Neural cell (in vitro differentiated cells): ENCODE measurements around the gene MYO9B. TPM values are rescaled to one million over a fixed set of nuclear protein-coding genes. Genes with fewer than 3 reads are reported as not detected.
A peak's percentile ranks its signal among the peaks of the same experiment; 100 is the strongest.

ENCODE experiments used
- H2AFZ ChIP-seq: fragments of 200-600, 300-800 bp; sonication (generic), shearing (Covaris generic); 2 replicates; pipeline ENCODE4 v1.6.0; 2014; ENCODE audit warnings: low read depth, mild to moderate bottlenecking, antibody characterized with exemption, low read length, moderate library complexity
- H3F3A ChIP-seq: fragments of 200-600 bp; shearing (Covaris generic); 2 replicates; pipeline ENCODE4 v1.6.1; 2016; ENCODE audit warnings: mild to moderate bottlenecking, moderate library complexity, mixed read lengths, antibody characterized with exemption, low read length; ENCODE audit not compliant: insufficient read depth, poor library complexity, severe bottlenecking
- H3K27ac ChIP-seq: fragments of 200-600, 300-800 bp; sonication (generic), shearing (Covaris generic); 2 replicates; pipeline ENCODE4 v1.5.1; 2014; ENCODE audit warnings: mild to moderate bottlenecking, low read length, moderate library complexity
- H3K27me3 ChIP-seq: fragments of 300-800, 200-600 bp; sonication (generic), shearing (Covaris generic); 2 replicates; pipeline ENCODE4 v1.6.0; 2014; ENCODE audit warnings: mild to moderate bottlenecking, low read depth, low read length, moderate library complexity; ENCODE audit not compliant: insufficient read depth
- H3K36me3 ChIP-seq: fragments of 300-800, 200-600 bp; sonication (generic), shearing (Covaris generic); 2 replicates; pipeline ENCODE4 v1.5.1; 2014; ENCODE audit warnings: mild to moderate bottlenecking, antibody characterized with exemption, low read length, moderate library complexity; ENCODE audit not compliant: insufficient read depth
- H3K4me2 ChIP-seq: fragments of 300-800, 200-600 bp; sonication (generic), shearing (Covaris generic); 2 replicates; pipeline ENCODE4 v1.6.0; 2014; ENCODE audit warnings: mild to moderate bottlenecking, low read length
- H3K4me3 ChIP-seq: fragments of 300-800, 200-600 bp; sonication (generic), shearing (Covaris generic); 2 replicates; pipeline ENCODE4 v1.5.1; 2014; ENCODE audit warnings: mild to moderate bottlenecking, low read length, moderate library complexity
- H3K79me2 ChIP-seq: fragments of 200-600 bp; shearing (Covaris generic); replicated peaks from 2 replicates; pipeline ENCODE4 v1.6.0; 2014; ENCODE audit warnings: mild to moderate bottlenecking, low read length, moderate library complexity; ENCODE audit not compliant: insufficient read depth
- H3K9ac ChIP-seq: fragments of 300-800, 200-600 bp; sonication (generic), shearing (Covaris generic); 2 replicates; pipeline ENCODE4 v1.6.1; 2016; ENCODE audit warnings: mild to moderate bottlenecking, low read length, mixed read lengths
- H3K9me2 ChIP-seq: fragments of 200-600 bp; shearing (Covaris generic); 2 replicates; pipeline ENCODE4 v1.6.1; 2016; ENCODE audit warnings: mild to moderate bottlenecking, low read length, mixed read lengths; ENCODE audit not compliant: insufficient read depth
- H3K9me3 ChIP-seq: fragments of 200-600, 300-800 bp; sonication (generic), shearing (Covaris generic); 2 replicates; pipeline ENCODE4 v1.6.1; 2016; ENCODE audit warnings: mild to moderate bottlenecking, mixed run types, low read length, moderate library complexity, mixed read lengths
- H4K20me1 ChIP-seq: fragments of 200-600 bp; shearing (Covaris generic); 2 replicates; pipeline ENCODE4 v1.6.1; 2016; ENCODE audit warnings: mild to moderate bottlenecking, mixed run types; ENCODE audit not compliant: insufficient read depth
- CTCF ChIP-seq: fragments of 450-650 bp; IDR thresholded peaks from 2 replicates; pipeline ENCODE4 v1.5.1; 2014; ENCODE audit warnings: antibody characterized with exemption, mild to moderate bottlenecking, moderate library complexity; ENCODE audit not compliant: poor library complexity, severe bottlenecking
- EP300 ChIP-seq: fragments of 450-650 bp; conservative IDR thresholded peaks from 2 replicates; pipeline ENCODE4 v1.6.1; 2014; ENCODE audit warnings: antibody characterized with exemption, mild to moderate bottlenecking, moderate library complexity; ENCODE audit not compliant: poor library complexity, severe bottlenecking
- EZH2 ChIP-seq: fragments of 200-600, 300-800 bp; shearing (Covaris generic), sonication (generic); IDR thresholded peaks from 2 replicates; pipeline ENCODE4 v1.6.1; 2014; ENCODE audit warnings: antibody characterized with exemption, low read length, borderline replicate concordance, mild to moderate bottlenecking; ENCODE audit not compliant: insufficient read depth, poor library complexity, severe bottlenecking
- MXI1 ChIP-seq: fragments of 450-650 bp; conservative IDR thresholded peaks from 2 replicates; pipeline ENCODE4 v1.6.1; 2014; ENCODE audit warnings: antibody characterized with exemption, mild to moderate bottlenecking; ENCODE audit not compliant: poor library complexity, severe bottlenecking
- POLR2AphosphoS5 ChIP-seq: IDR thresholded peaks from 2 replicates; pipeline ENCODE4 v1.6.1; 2012
- RAD21 ChIP-seq: fragments of 450-650 bp; conservative IDR thresholded peaks from 2 replicates; pipeline ENCODE4 v1.6.1; 2014; ENCODE audit warnings: antibody characterized with exemption, mild to moderate bottlenecking, moderate library complexity
- REST ChIP-seq: IDR thresholded peaks from 2 replicates; pipeline ENCODE4 v1.6.1; 2012; ENCODE audit warnings: borderline replicate concordance
- SMC3 ChIP-seq: fragments of 450-650 bp; conservative IDR thresholded peaks from 2 replicates; pipeline ENCODE4 v1.6.1; 2014; ENCODE audit warnings: antibody characterized with exemption, mild to moderate bottlenecking, moderate library complexity; ENCODE audit not compliant: poor library complexity
- TAF1 ChIP-seq: IDR thresholded peaks from 2 replicates; pipeline ENCODE4 v1.6.1; 2012; ENCODE audit warnings: low read depth
- polyA plus RNA-seq: library from polyadenylated mRNA; depleted of rRNA; stranded (reverse); fragments of >200 nt; gene quantifications from 2 replicates; pipeline ENCODE4 v1.2.3, GENCODE V29; 2014

MYO9B gene
- polyA plus RNA-seq, 1 donor from 2014 or later = 27.2 TPM

GRCh38 chr19:17246681-17247425 is 171.3 kb downstream of the MYO9B start:
- Histone ChIP-seq H3K9me3 (no peaks in the 10 kb centered on the region), H3K9me2 (no peaks in the 10 kb centered on the region), H2AFZ (peak overlapping the region; percentile 62), H4K20me1 (no peaks in the 10 kb centered on the region), H3K4me2 (peak overlapping the region; percentile 68), H3K27ac (peak overlapping the region; percentile 64), H3K79me2 (peaks cover 13% of the 10 kb centered on the region), H3K4me3 (peak overlapping the region; percentile 73), H3K36me3 (no peaks in the 10 kb centered on the region), H3F3A (no peaks in the 10 kb centered on the region), H3K9ac (peak overlapping the region; percentile 89), H3K27me3 (no peaks in the 10 kb centered on the region)
- no peak for TF ChIP-seq TAF1
- no peak for TF ChIP-seq REST
- TF ChIP-seq RAD21 = no peak
- TF ChIP-seq SMC3 = no peak
- TF ChIP-seq EP300 = no peak
- no peak for TF ChIP-seq MXI1
- TF ChIP-seq EZH2 = no peak
- no peak for TF ChIP-seq CTCF

- Histone ChIP-seq H3K27ac (no peak overlapping the region), H3K4me3 (no peak overlapping the region), H3K79me2 (peaks cover 13% of the 10 kb centered on the region)
Observed at GRCh38 chr19:17248011-17248776, 172.6 kb downstream of the MYO9B start.

More at GRCh38 chr19:17248011-17248776, 172.6 kb downstream of the MYO9B start:
- Histone ChIP-seq H3F3A (no peaks in the 10 kb centered on the region), H3K27me3 (no peaks in the 10 kb centered on the region), H3K9me3 (no peaks in the 10 kb centered on the region), H3K36me3 (no peaks in the 10 kb centered on the region), H3K9ac (no peak overlapping the region), H3K9me2 (no peaks in the 10 kb centered on the region), H2AFZ (no peak overlapping the region), H3K4me2 (no peak overlapping the region), H4K20me1 (no peaks in the 10 kb centered on the region)
- no peak for TF ChIP-seq CTCF
- no peak for TF ChIP-seq TAF1
- no peak for TF ChIP-seq EP300
- TF ChIP-seq MXI1 = no peak
- no peak for TF ChIP-seq EZH2
- TF ChIP-seq RAD21 = no peak
- no peak for TF ChIP-seq REST
- no peak for TF ChIP-seq POLR2AphosphoS5
- TF ChIP-seq SMC3 = no peak
